ENCODE measurements around the gene SMAGP. TPM values are rescaled to one million over a fixed set of nuclear protein-coding genes. Genes with fewer than 3 reads are reported as not detected.

SMAGP gene
- total and polyA plus RNA-seq, 2 of the 4 experiments (the other 2 are of a cell fraction) = 12.2 to 42.7 TPM

DNA sequence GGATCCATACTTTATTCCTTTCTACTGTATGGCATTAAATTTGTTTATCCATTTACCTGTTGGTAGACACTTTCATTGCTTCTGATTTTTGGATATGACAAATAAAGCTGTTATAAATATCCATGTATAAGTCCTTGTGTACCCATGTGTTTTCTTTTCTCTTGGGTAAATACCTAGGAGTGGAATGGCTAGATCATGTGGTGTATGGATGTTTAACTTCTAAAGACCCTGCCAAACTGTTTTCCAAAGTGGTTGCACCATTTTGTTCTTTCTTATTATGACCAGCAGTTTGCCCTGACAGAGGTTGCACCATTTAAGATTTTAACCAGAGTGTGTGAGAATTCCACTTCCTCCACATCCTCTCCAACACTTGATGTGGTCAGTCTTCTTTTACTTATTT is 37.6 kb downstream of the SMAGP start:
- no peak overlapping the region for H3K56ac ChIP-seq (ENCODE audit: extremely low read depth, insufficient read depth, low read length)
- no peak overlapping the region for H2BK15ac ChIP-seq (ENCODE audit: low read depth, low read length)
- CTCF ChIA-PET = no interaction called here
- POLR2A ChIA-PET (ENCODE audit: unreplicated experiment) = no interaction called here
- no peak overlapping the region for H3K23ac ChIP-seq (ENCODE audit: low read depth, low read length)
- in situ Hi-C loops (cut with MboI; ENCODE audit: low sequenced_read_pairs) = no loop called here
- DNase-seq (no peak), ATAC-seq (ENCODE audit: low read depth) (no peak)
- no peak overlapping the region for H2BK5ac ChIP-seq (ENCODE audit: low read depth, low read length, poor library complexity, severe bottlenecking)
- H2BK120ac ChIP-seq (ENCODE audit: low read depth, low read length) = no peak overlapping the region
- no peak overlapping the region for H3K4ac ChIP-seq (ENCODE audit: low read depth, low read length)
- no peak overlapping the region for H4K5ac ChIP-seq (ENCODE audit: low read depth, low read length)
- H3K4me3 ChIP-seq (ENCODE audit: insufficient read depth, low read depth, low read length) = no peak overlapping the region
- no peak overlapping the region for H2AK9ac ChIP-seq (replicated peaks; ENCODE audit: low read depth, low read length, poor library complexity)
- H2BK20ac ChIP-seq (ENCODE audit: low read depth, low read length) = no peak overlapping the region
- dilution Hi-C loops (cut with HindIII; ENCODE audit: low sequenced_read_pairs, unreplicated experiment) = no loop called here
- no peak overlapping the region for H3K27ac ChIP-seq (ENCODE audit: insufficient read depth, low read length)
- no peaks in the 10 kb centered on the region for H3K36me3 ChIP-seq (ENCODE audit: control insufficient read depth, insufficient read depth, low read length)
- no peak overlapping the region for H3K9ac ChIP-seq (ENCODE audit: low read depth, low read length)
- no TSS peak for BruUV-seq (replicated peaks)
- H3K4me2 ChIP-seq (ENCODE audit: low read depth, low read length) = no peak overlapping the region
- H4K8ac ChIP-seq (ENCODE audit: low read depth in 2 of 2, low read length in 2 of 2) = no peak overlapping the region
- no peak overlapping the region for H2AFZ ChIP-seq (replicated peaks; ENCODE audit: low read length, poor library complexity)
- no peaks in the 10 kb centered on the region for H3K4me1 ChIP-seq (ENCODE audit: control insufficient read depth, insufficient read depth, low read length)
- H4K91ac ChIP-seq (ENCODE audit: insufficient read depth, low read depth, low read length) = no peak overlapping the region
- no peaks in the 10 kb centered on the region for H3K79me1 ChIP-seq (ENCODE audit: low read depth in 1 of 2, low read length in 2 of 2)
- H3K9me1 ChIP-seq (ENCODE audit: insufficient read depth, low read length) = peaks cover 3% of the 10 kb centered on the region; the same call in 1 of the 2 replicates
- TF ChIP-seq NFE2L2 (IDR thresholded peaks at IDR 0.05; ENCODE audit: low read depth, low read length) = no peak
- TF ChIP-seq MAFK (IDR thresholded peaks at IDR 0.05; ENCODE audit: low read depth, low read length) = no peak
- TF ChIP-seq BHLHE40 (IDR thresholded peaks at IDR 0.05; ENCODE audit: low read depth, low read length) = no peak
- no peak overlapping the region for H3K14ac ChIP-seq (replicated peaks; ENCODE audit: low read depth, low read length)
- no peaks in the 10 kb centered on the region for H4K20me1 ChIP-seq (ENCODE audit: insufficient read depth, low read length)
- no peak overlapping the region for H3K18ac ChIP-seq (ENCODE audit: low read depth, low read length)
- intact Hi-C loops (cut with micrococcal nuclease) = no loop called here
- H3K27me3 ChIP-seq (ENCODE audit: control insufficient read depth, insufficient read depth, low read length) = no peaks in the 10 kb centered on the region
- no peaks in the 10 kb centered on the region for H3K9me3 ChIP-seq (ENCODE audit: control insufficient read depth, insufficient read depth, low read length)
- no peak overlapping the region for H2AK5ac ChIP-seq (ENCODE audit: low read depth, low read length)

Data from IMR-90 (cell line).